Upper lobe of right lung (tissue), 1 donor: Measurements from ENCODE around the gene WNT7A. TPM values are rescaled to one million over a fixed set of nuclear protein-coding genes. Genes with fewer than 3 reads are reported as not detected.
A peak's percentile ranks its signal among the peaks of the same experiment; 100 is the strongest.

Experiments used
- ATAC-seq: fragments of 200-7000 bp; cut with Tn5 transposase; one replicate; pipeline ENCODE4 v1.9.1; 2020; ENCODE audit warnings: mild to moderate bottlenecking, moderate library complexity
- DNase-seq: peaks from one replicate; pipeline ENCODE4 v3.0.0-alpha.2; 2020
- H3K27ac ChIP-seq: fragments of 200-600 bp; one replicate; pipeline ENCODE4 v1.8.0; 2022
- H3K27me3 ChIP-seq: fragments of 200-600 bp; one replicate; pipeline ENCODE4 v1.8.0; 2022; ENCODE audit warnings: mild to moderate bottlenecking
- H3K36me3 ChIP-seq: fragments of 200-600 bp; one replicate; pipeline ENCODE4 v1.8.0; 2022
- H3K4me1 ChIP-seq: fragments of 200-600 bp; one replicate; pipeline ENCODE4 v1.8.0; 2022
- H3K4me3 ChIP-seq: fragments of 200-600 bp; one replicate; pipeline ENCODE4 v1.8.0; 2022; ENCODE audit warnings: mild to moderate bottlenecking
- H3K9me3 ChIP-seq: fragments of 200-600 bp; one replicate; pipeline ENCODE4 v1.8.0; 2022
- CTCF ChIP-seq: fragments of 200-600 bp; IDR thresholded peaks from one replicate; pipeline ENCODE4 v1.8.0; 2022; ENCODE audit warnings: antibody characterized with exemption
- intact Hi-C: fragments of 100-400 bp; cut with DNase I; formaldehyde crosslinking; loops from one replicate; pipeline ENCODE4 v1.11.0; 2022
- total RNA-seq: library from RNA; stranded (reverse); fragmentation: NEBNext Ultra II Directional; extraction: Animal tissue kit (Norgen Biotek cat#: 25700); gene quantifications from one replicate; pipeline ENCODE4 v1.2.1, GENCODE V29; 2021
- donor health status: DM: no; HTN: yes; CAD: no; lungs with severe emphysema.

The WNT7A gene
- total RNA-seq, 1 donor from 2014 or later: 6.6 TPM

- H3K4me3 ChIP-seq: no peak overlapping the region
- no peaks in the 10 kb centered on the region for H3K4me1 ChIP-seq
- no peaks in the 10 kb centered on the region for H3K27me3 ChIP-seq
- no peaks in the 10 kb centered on the region for H3K9me3 ChIP-seq
- no peak for TF ChIP-seq CTCF
- no peak for ATAC-seq
- intact Hi-C loops: no loop called here
- DNase-seq: peak; percentile 50
- no peaks in the 10 kb centered on the region for H3K36me3 ChIP-seq
- H3K27ac ChIP-seq: no peak overlapping the region
Measured at GRCh38 chr3:13798401-13798800, 81.5 kb downstream of the WNT7A start.

GRCh38 chr3:13796701-13797460 is 83.0 kb downstream of the WNT7A start:
- H3K9me3 ChIP-seq: no peaks in the 10 kb centered on the region
- DNase-seq: peak; percentile 43
- no peaks in the 10 kb centered on the region for H3K27me3 ChIP-seq
- intact Hi-C loops: no loop called here
- no peak overlapping the region for H3K4me3 ChIP-seq
- TF ChIP-seq CTCF: no peak
- no peak for ATAC-seq
- H3K27ac ChIP-seq: no peak overlapping the region
- H3K36me3 ChIP-seq: no peaks in the 10 kb centered on the region
- no peaks in the 10 kb centered on the region for H3K4me1 ChIP-seq

- no peak for TF ChIP-seq CTCF
- H3K27me3 ChIP-seq: no peaks in the 10 kb centered on the region
- ATAC-seq (no peak), DNase-seq (peak; percentile 54)
- no peaks in the 10 kb centered on the region for H3K36me3 ChIP-seq
- intact Hi-C loops: no loop called here
- no peak overlapping the region for H3K4me3 ChIP-seq
- H3K9me3 ChIP-seq: no peaks in the 10 kb centered on the region
- H3K4me1 ChIP-seq: no peaks in the 10 kb centered on the region
- no peak overlapping the region for H3K27ac ChIP-seq
Measured at GRCh38 chr3:13795816-13796215, 84.1 kb downstream of the WNT7A start.

GRCh38 chr3:13794322-13794721 is 85.5 kb downstream of the WNT7A start:
- H3K36me3 ChIP-seq: no peaks in the 10 kb centered on the region
- no peak for TF ChIP-seq CTCF
- intact Hi-C loops: no loop called here
- peak; percentile 40 for DNase-seq
- H3K27me3 ChIP-seq: no peaks in the 10 kb centered on the region
- ATAC-seq: no peak
- H3K4me3 ChIP-seq: no peak overlapping the region
- no peak overlapping the region for H3K27ac ChIP-seq
- H3K4me1 ChIP-seq: no peaks in the 10 kb centered on the region
- H3K9me3 ChIP-seq: no peaks in the 10 kb centered on the region

- H3K27me3 ChIP-seq: no peaks in the 10 kb centered on the region
- no peak for ATAC-seq
- no peaks in the 10 kb centered on the region for H3K4me1 ChIP-seq
- intact Hi-C loops: no loop called here
- no peaks in the 10 kb centered on the region for H3K36me3 ChIP-seq
- no peak overlapping the region for H3K4me3 ChIP-seq
- no peak overlapping the region for H3K27ac ChIP-seq
- no peaks in the 10 kb centered on the region for H3K9me3 ChIP-seq
- peak; percentile 55 for DNase-seq
- no peak for TF ChIP-seq CTCF
Measured at GRCh38 chr3:13793451-13793850, 86.4 kb downstream of the WNT7A start.
